Measurements from ENCODE around the gene ACOT12.

The ACOT12 gene

GRCh38 chr5:81371354-81371876 lies 22.5 kb downstream of the ACOT12 start:
- TF ChIP-seq, protein P1, sequence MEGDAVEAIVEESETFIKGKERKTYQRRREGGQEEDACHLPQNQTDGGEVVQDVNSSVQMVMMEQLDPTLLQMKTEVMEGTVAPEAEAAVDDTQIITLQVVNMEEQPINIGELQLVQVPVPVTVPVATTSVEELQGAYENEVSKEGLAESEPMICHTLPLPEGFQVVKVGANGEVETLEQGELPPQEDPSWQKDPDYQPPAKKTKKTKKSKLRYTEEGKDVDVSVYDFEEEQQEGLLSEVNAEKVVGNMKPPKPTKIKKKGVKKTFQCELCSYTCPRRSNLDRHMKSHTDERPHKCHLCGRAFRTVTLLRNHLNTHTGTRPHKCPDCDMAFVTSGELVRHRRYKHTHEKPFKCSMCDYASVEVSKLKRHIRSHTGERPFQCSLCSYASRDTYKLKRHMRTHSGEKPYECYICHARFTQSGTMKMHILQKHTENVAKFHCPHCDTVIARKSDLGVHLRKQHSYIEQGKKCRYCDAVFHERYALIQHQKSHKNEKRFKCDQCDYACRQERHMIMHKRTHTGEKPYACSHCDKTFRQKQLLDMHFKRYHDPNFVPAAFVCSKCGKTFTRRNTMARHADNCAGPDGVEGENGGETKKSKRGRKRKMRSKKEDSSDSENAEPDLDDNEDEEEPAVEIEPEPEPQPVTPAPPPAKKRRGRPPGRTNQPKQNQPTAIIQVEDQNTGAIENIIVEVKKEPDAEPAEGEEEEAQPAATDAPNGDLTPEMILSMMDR (conservative IDR thresholded peaks at IDR 0.05): no peak

GRCh38 chr5:81370912-81371311 lies 23.0 kb downstream of the ACOT12 start:
- TF ChIP-seq, protein P1 (conservative IDR thresholded peaks at IDR 0.05): no peak
- no peak overlapping the region for H3K27ac ChIP-seq

More at GRCh38 chr5:81371354-81371876, 22.5 kb downstream of the ACOT12 start:
- H3K27ac ChIP-seq: no peak overlapping the region

- no peak overlapping the region for H3K27ac ChIP-seq
- TF ChIP-seq, protein P1 (conservative IDR thresholded peaks at IDR 0.05): no peak
Observed at GRCh38 chr5:81365541-81365940, 28.4 kb downstream of the ACOT12 start.

- peak overlapping the region; percentile 66 for H3K27ac ChIP-seq
- TF ChIP-seq, protein P1 (conservative IDR thresholded peaks at IDR 0.05): no peak
Observed at GRCh38 chr5:81363093-81363871, 30.7 kb downstream of the ACOT12 start.

DNA sequence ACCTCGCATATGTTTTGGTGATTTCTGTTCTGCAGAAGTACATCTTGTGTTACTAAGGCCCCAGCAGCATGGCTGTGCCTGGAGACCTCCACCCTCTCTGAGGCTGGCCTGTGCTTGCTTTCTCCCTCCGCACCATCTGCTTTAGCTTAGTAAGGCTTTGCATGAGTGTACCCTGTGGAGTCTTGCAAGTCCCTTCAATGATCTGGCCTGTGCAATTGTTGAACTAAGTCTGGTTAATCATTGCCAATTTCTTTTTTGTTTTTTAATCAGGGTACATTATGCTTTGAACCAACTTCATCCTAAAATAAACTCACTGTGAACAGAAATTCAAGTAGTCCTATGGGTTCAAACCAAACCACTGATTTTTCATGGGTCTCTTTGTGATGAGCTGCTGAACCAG lies 32.3 kb downstream of the ACOT12 start:
- TF ChIP-seq, protein P1 (conservative IDR thresholded peaks at IDR 0.05): no peak
- H3K27ac ChIP-seq: peak overlapping the region; percentile 66; the same call in 1 of the 2 replicates

DNA sequence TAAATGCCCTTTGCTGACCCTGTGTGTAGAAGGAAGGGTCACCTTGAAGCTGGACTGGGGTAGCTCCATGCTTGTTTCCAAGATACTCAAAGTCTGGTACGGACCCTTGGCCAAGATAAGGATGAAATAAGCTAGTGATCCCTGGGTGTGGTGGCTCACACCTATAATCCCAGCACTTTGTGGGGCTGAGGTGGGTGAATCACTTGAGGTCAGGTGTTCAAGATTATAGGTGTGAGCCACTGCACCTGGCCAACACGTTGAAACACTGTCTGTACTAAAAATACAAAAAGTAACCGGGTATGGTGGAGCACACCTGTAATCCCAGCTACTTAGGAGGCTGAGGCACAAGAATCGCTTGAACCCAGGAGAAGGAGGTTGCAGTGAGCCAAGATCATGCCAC lies 33.3 kb downstream of the ACOT12 start:
- TF ChIP-seq, protein P1 (conservative IDR thresholded peaks at IDR 0.05): no peak
- peak overlapping the region; percentile 53; the same call in 1 of the 2 replicates for H3K27ac ChIP-seq

- H3K27ac ChIP-seq: peak overlapping the region; percentile 53
- TF ChIP-seq, protein P1 (conservative IDR thresholded peaks at IDR 0.05): no peak
Observed at GRCh38 chr5:81359881-81360280, 34.1 kb downstream of the ACOT12 start.
